ENCODE measurements around the gene IMMP2L. TPM values are rescaled to one million over a fixed set of nuclear protein-coding genes. Genes with fewer than 3 reads are reported as not detected.

The IMMP2L gene
- total RNA-seq, 1 donor from 2014 or later = 59.6 TPM

DNA sequence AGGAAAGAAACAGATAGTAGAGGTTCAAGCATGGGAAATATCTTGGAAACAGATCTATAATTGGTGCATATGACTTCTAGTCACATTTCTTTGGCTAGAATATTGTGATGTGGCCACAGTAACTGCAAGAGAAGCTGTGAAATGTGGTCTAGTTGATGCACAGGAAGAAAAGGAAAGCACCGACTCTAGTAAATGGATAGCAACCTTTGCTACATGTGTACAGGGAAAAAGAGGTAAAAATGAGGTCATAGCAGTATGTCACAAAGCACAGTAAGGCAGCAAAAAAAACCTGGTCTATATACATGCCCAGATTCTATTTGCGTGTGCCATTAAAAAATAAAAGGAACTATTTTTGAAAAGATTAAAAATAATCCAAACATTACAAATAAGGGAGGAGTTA, 573.9 kb downstream of the IMMP2L start:
- Mint-ChIP-seq H3K36me3 (no peaks in the 10 kb centered on the region), H3K4me1 (peaks cover 12% of the 10 kb centered on the region), H3K9me3 (no peaks in the 10 kb centered on the region), H3K27me3 (ENCODE audit: low read depth) (no peaks in the 10 kb centered on the region), H3K27ac (no peak overlapping the region), H3K4me3 (no peak overlapping the region)
- no peak for DNase-seq (ENCODE audit: low spot score in 2 of 2, unreplicated experiment in 2 of 2)
- no peak for TF ChIP-seq CTCF (IDR thresholded peaks at IDR 0.05; ENCODE audit: unreplicated experiment)

DNA sequence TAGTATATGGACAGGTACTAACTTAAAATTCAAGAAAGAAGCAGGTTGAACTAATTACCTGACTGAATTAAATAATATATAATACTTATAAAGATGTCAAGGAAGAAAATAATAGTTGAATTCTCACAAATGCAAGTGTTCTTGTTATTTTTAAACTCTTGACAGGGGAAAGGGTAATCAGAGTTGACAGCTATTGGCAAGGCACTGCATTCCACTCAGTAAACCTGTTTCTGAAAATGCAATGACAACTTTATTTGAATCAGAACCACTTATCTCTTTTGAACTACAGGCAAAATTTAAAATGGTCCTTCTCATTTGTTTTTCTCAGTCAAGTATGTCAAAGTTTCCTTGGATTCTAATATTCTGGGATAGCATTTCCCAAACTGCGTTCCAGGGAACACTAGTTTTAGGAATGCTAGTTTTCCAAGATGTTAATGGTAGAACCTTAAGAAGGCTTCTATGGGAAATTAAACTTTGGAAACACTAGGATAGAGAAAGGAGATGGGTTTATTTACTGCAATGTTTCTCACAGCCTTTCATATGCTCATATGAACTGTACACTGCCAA, 575.1 kb downstream of the IMMP2L start:
- DNase-seq (ENCODE audit: low spot score in 2 of 2, unreplicated experiment in 2 of 2) = no peak
- Mint-ChIP-seq H3K27ac (no peak overlapping the region), H3K36me3 (no peaks in the 10 kb centered on the region), H3K27me3 (ENCODE audit: low read depth) (no peaks in the 10 kb centered on the region), H3K9me3 (no peaks in the 10 kb centered on the region), H3K4me3 (no peak overlapping the region), H3K4me1 (peaks cover 8% of the 10 kb centered on the region)
- no peak for TF ChIP-seq CTCF (IDR thresholded peaks at IDR 0.05; ENCODE audit: unreplicated experiment)

DNA sequence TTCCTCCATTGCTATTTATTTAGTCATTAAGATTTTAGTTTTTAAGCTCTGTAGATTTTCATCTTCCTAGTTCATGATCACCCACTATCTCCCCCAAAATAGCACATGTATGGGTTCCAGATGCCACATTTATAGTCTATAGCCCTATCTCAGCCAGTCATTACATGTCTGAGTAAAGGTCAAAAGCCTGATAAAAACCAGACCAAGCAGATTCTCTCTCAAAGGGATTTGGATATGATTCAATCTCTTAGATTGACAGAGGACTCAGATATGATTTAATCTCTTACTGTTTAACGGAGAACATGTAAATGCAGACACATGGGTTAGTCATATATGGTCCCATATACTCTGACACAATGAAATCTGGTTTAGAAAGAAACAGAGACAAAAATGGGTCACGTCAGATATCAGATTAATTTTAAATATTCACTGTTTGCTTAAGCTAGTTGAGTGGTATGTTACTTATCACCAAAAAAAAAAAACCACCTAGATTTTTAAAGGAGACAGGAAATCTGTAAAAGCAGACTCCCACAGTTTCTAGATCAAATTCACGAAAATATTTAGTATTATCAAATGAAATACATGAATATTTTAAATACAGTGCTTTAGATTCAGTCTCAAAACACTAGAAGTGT, 578.4 kb downstream of the IMMP2L start:
- H3K27me3 Mint-ChIP-seq (ENCODE audit: low read depth) = no peaks in the 10 kb centered on the region
- DNase-seq (ENCODE audit: low spot score in 2 of 2, unreplicated experiment in 2 of 2) = no peak
- no peak for TF ChIP-seq CTCF (IDR thresholded peaks at IDR 0.05; ENCODE audit: unreplicated experiment)
- peak overlapping the region; percentile 1 for H3K27ac Mint-ChIP-seq
- H3K4me3 Mint-ChIP-seq = no peak overlapping the region
- H3K9me3 Mint-ChIP-seq = no peaks in the 10 kb centered on the region
- no peaks in the 10 kb centered on the region for H3K36me3 Mint-ChIP-seq
- peaks cover 8% of the 10 kb centered on the region for H3K4me1 Mint-ChIP-seq

DNA sequence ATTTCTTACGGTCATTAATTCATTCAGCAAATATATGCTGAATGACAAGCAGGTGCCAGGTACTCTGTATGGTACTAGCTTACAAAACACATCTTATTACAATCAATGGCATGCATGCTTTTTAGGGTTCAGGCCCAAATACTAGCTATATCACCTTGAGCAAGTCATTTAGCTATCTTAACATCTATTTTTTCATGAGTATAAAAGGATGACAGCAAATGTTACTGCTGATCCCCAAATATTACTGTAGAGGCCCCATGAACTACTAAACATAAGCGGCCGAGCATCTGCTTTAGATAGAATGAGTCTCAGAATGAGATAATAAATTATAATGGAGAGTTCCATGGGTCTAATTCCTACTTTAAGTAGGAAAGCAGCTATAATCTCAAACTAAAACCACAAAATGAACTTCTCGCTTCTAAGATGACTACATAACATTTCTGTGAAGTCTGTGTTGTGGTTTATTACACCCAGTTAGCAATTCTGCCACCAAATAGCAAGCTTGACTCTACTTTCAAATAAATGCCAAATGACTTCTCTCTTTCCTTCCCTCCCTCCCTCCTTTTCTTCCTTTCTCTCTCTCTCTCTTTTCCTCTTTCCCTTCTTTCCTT, 585.1 kb downstream of the IMMP2L start:
- peaks cover 4% of the 10 kb centered on the region for H3K9me3 Mint-ChIP-seq
- H3K27ac Mint-ChIP-seq = no peak overlapping the region
- no peak for DNase-seq (ENCODE audit: low spot score in 2 of 2, unreplicated experiment in 2 of 2)
- H3K27me3 Mint-ChIP-seq (ENCODE audit: low read depth) = no peaks in the 10 kb centered on the region
- peaks cover 9% of the 10 kb centered on the region for H3K4me1 Mint-ChIP-seq
- TF ChIP-seq CTCF (IDR thresholded peaks at IDR 0.05; ENCODE audit: unreplicated experiment) = no peak
- no peak overlapping the region for H3K4me3 Mint-ChIP-seq
- H3K36me3 Mint-ChIP-seq = no peaks in the 10 kb centered on the region

DNA sequence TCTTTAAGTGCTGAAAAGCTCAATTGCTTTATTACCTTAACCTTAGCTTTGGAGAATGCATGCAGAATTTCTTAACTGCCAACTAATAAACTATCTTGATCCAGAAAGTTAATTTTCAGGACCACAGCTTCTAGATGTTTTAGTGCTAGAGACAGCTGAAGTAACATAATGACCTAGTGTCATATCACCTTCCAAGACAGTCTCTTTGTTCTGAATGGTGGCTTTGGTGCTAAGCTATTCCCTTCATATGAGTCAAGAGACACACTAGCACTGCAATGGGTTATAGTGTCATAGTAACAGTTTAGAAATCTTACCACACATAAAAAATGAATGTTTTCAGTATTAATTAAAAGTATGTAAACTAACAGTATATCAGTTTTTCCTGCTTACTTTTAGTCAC, 586.8 kb downstream of the IMMP2L start:
- no peak overlapping the region for H3K27ac Mint-ChIP-seq
- TF ChIP-seq CTCF (IDR thresholded peaks at IDR 0.05; ENCODE audit: unreplicated experiment) = no peak
- H3K4me1 Mint-ChIP-seq = peaks cover 9% of the 10 kb centered on the region
- H3K27me3 Mint-ChIP-seq (ENCODE audit: low read depth) = no peaks in the 10 kb centered on the region
- H3K4me3 Mint-ChIP-seq = no peak overlapping the region
- H3K36me3 Mint-ChIP-seq = no peaks in the 10 kb centered on the region
- H3K9me3 Mint-ChIP-seq = peaks cover 4% of the 10 kb centered on the region
- no peak for DNase-seq (ENCODE audit: low spot score in 2 of 2, unreplicated experiment in 2 of 2)

Data from mesothelial cell of epicardium (in vitro differentiated cells).